Progenitor cell of endocrine pancreas (in vitro differentiated cells): ENCODE data around the gene DNAJC6. TPM values are rescaled to one million over a fixed set of nuclear protein-coding genes. Genes with fewer than 3 reads are reported as not detected.

Source experiments
- DNase-seq: peaks from one replicate; pipeline ENCODE4 v3.0.0; 2021; ENCODE audit warnings: low spot score; ENCODE audit not compliant: unreplicated experiment
- H3K27ac Mint-ChIP-seq: 2 replicates; pipeline ENCODE4 v1.8.0; 2021; ENCODE audit warnings: mild to moderate bottlenecking, moderate library complexity, mixed read lengths
- H3K27me3 Mint-ChIP-seq: 2 replicates; pipeline ENCODE4 v1.8.0; 2021; ENCODE audit warnings: mixed read lengths
- H3K36me3 Mint-ChIP-seq: 2 replicates; pipeline ENCODE4 v1.8.0; 2022; ENCODE audit warnings: mixed read lengths; ENCODE audit not compliant: insufficient read depth
- H3K4me1 Mint-ChIP-seq: 2 replicates; pipeline ENCODE4 v1.8.0; 2021; ENCODE audit warnings: low read depth, mixed read lengths
- H3K4me3 Mint-ChIP-seq: 2 replicates; pipeline ENCODE4 v1.8.0; 2021; ENCODE audit warnings: low read depth, mild to moderate bottlenecking, moderate library complexity, mixed read lengths
- H3K9me3 Mint-ChIP-seq: 2 replicates; pipeline ENCODE4 v1.8.0; 2021; ENCODE audit warnings: low read depth, mixed read lengths
- total RNA-seq: library from RNA; stranded (reverse); gene quantifications from 2 replicates; pipeline ENCODE4 v1.2.1, GENCODE V29; 2021
- TF ChIP-seq, protein P1 (sequence below): fragments of 200-600 bp; sonication (generic); IDR thresholded peaks from one replicate; pipeline ENCODE4 v1.5.0; 2021; ENCODE audit warnings: antibody characterized with exemption, mild to moderate bottlenecking; ENCODE audit not compliant: unreplicated experiment

DNAJC6 gene
- total RNA-seq, 1 donor from 2014 or later = 7.1 TPM

DNA sequence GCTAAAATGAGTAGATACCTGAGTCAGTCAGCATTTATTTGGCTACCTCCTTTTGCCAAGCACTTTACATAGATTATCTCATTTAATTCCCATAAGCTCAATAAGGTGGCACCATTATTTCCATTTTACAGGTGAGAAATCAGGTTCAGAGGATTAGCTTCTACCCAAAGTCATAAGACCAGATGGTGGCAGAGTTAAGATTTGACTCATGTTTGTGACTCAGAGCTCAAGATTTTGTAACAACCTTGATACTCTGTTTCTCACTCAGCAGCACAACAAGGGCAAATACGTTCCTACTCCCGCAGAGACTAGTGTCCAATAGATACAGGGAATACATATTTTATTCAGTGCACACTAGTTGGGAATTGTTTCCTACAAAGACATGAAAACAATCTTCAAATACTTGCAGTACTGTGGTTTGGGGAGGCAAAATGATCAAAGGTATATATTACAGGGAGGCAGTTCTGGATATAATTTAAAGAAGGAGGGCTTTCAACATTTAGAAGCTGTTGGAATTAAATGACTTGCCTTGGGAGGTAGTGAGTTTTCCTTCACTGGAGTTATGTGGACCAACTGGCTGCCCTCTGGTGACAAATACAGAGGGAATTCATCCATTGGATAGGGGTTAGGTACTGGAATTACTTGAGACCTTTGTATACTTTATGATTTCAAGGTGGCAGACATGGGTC lies 114.7 kb downstream of the DNAJC6 start:
- no peak for DNase-seq
- TF ChIP-seq, protein P1, sequence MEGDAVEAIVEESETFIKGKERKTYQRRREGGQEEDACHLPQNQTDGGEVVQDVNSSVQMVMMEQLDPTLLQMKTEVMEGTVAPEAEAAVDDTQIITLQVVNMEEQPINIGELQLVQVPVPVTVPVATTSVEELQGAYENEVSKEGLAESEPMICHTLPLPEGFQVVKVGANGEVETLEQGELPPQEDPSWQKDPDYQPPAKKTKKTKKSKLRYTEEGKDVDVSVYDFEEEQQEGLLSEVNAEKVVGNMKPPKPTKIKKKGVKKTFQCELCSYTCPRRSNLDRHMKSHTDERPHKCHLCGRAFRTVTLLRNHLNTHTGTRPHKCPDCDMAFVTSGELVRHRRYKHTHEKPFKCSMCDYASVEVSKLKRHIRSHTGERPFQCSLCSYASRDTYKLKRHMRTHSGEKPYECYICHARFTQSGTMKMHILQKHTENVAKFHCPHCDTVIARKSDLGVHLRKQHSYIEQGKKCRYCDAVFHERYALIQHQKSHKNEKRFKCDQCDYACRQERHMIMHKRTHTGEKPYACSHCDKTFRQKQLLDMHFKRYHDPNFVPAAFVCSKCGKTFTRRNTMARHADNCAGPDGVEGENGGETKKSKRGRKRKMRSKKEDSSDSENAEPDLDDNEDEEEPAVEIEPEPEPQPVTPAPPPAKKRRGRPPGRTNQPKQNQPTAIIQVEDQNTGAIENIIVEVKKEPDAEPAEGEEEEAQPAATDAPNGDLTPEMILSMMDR = no peak
- H3K27ac Mint-ChIP-seq = no peak overlapping the region
- H3K9me3 Mint-ChIP-seq = no peaks in the 10 kb centered on the region
- peaks cover 7% of the 10 kb centered on the region for H3K4me1 Mint-ChIP-seq
- peaks cover 22% of the 10 kb centered on the region for H3K36me3 Mint-ChIP-seq
- no peaks in the 10 kb centered on the region for H3K27me3 Mint-ChIP-seq
- no peak overlapping the region for H3K4me3 Mint-ChIP-seq

DNA sequence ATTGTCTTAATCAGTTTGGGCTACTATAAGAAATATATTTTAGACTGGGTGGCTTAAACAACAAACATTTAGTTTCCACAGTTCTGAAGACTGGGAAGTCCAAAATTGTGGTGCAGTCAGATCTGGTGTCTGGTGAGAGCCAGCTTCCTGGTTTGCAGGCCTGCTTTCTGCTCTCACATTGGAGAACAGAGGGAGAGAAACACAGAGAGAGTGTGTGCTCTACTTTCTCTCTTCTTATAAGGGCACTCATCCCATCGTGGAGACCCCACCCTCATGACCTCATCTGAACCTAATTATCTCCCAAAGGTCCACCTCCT lies 115.2 kb downstream of the DNAJC6 start:
- Mint-ChIP-seq H3K9me3 (no peaks in the 10 kb centered on the region), H3K27ac (no peak overlapping the region), H3K4me1 (peaks cover 4% of the 10 kb centered on the region), H3K27me3 (no peaks in the 10 kb centered on the region), H3K4me3 (no peak overlapping the region), H3K36me3 (peaks cover 24% of the 10 kb centered on the region)
- TF ChIP-seq, protein P1 = no peak
- no peak for DNase-seq

DNA sequence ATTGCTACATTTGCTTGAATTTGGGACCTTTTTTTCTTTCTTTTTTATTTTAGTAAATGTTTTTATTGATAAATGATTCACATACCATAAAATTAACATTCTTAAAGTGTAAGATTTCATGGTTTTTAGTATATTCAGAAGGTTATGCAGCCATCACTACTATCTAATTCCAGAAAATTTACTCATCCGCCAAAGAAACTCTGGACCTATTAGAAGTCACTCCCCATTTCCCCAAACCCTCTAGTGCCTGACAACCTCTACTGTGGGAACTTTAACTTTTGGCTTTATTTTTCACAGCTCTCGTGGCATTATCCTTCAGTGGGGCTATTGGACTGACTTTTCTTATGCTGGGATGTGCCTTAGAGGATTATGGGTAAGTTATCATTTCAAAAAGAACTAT lies 115.7 kb downstream of the DNAJC6 start:
- TF ChIP-seq, protein P1 = no peak
- H3K27ac Mint-ChIP-seq = no peak overlapping the region
- no peaks in the 10 kb centered on the region for H3K4me1 Mint-ChIP-seq
- peaks cover 24% of the 10 kb centered on the region for H3K36me3 Mint-ChIP-seq
- no peaks in the 10 kb centered on the region for H3K27me3 Mint-ChIP-seq
- no peak overlapping the region for H3K4me3 Mint-ChIP-seq
- no peak for DNase-seq
- no peaks in the 10 kb centered on the region for H3K9me3 Mint-ChIP-seq

DNA sequence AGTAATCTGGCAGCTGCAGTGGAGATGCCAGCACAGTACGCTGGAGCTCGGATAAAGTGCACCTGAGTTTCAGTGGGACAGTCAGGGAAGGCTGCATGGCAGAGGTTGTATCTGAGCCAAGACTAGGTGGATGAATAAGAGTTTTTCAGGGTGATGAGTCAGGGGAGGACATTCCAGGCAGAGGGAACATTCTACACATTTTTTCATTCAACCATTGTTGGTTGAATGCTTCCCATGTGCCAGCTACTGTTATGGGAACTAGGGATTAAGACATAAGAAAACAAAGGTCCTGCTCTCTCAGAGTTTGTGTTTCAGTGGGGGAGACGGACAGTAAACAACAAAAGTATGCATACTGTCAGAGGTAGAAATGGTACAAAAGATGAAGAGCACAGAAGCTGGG lies 116.4 kb downstream of the DNAJC6 start:
- DNase-seq = no peak
- TF ChIP-seq, protein P1 = no peak
- Mint-ChIP-seq H3K36me3 (peaks cover 24% of the 10 kb centered on the region), H3K4me3 (no peak overlapping the region), H3K4me1 (no peaks in the 10 kb centered on the region), H3K27me3 (no peaks in the 10 kb centered on the region), H3K9me3 (no peaks in the 10 kb centered on the region), H3K27ac (no peak overlapping the region)

DNA sequence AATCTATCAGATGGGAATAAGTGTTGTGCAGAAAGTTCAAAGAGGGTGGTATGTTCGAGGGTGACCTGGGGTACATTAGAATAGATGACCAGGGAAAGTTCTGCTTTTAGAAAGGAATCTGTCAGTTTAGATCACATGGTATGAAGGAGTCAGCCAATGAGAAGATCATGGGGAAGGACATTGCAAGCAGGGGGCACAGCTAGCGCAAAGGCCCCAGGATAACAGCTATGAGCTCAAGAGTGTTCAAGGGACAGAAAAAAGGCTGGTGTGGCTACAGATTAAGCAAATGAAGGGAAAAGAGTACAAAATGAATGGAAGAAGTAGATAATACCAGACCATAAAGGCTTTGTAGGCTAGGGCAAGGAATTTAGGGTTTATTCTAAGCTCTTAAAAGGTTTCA lies 119.7 kb downstream of the DNAJC6 start:
- H3K27ac Mint-ChIP-seq = no peak overlapping the region
- H3K27me3 Mint-ChIP-seq = no peaks in the 10 kb centered on the region
- no peak overlapping the region for H3K4me3 Mint-ChIP-seq
- peaks cover 21% of the 10 kb centered on the region for H3K36me3 Mint-ChIP-seq
- no peaks in the 10 kb centered on the region for H3K9me3 Mint-ChIP-seq
- TF ChIP-seq, protein P1 = no peak
- no peaks in the 10 kb centered on the region for H3K4me1 Mint-ChIP-seq
- no peak for DNase-seq
